Measurements from ENCODE around the gene DENND5A. TPM values are rescaled to one million over a fixed set of nuclear protein-coding genes. Genes with fewer than 3 reads are reported as not detected.

The DENND5A gene
- total RNA-seq, 4 donors from 2014 or later: 107 to 132 (median 111) TPM

GRCh38 chr11:9207229-9207628, 57.9 kb downstream of the DENND5A start:
- no peak for TF ChIP-seq CTCF (IDR thresholded peaks at IDR 0.05; ENCODE audit: low read depth)

- no peak for TF ChIP-seq CTCF (IDR thresholded peaks at IDR 0.05; ENCODE audit: low read depth)
Measured at GRCh38 chr11:9206496-9206895, 58.7 kb downstream of the DENND5A start.

GRCh38 chr11:9203691-9204311, 61.3 kb downstream of the DENND5A start:
- TF ChIP-seq CTCF (IDR thresholded peaks at IDR 0.05; ENCODE audit: low read depth): no peak

GRCh38 chr11:9201372-9202162, 63.6 kb downstream of the DENND5A start:
- TF ChIP-seq CTCF (IDR thresholded peaks at IDR 0.05; ENCODE audit: low read depth): no peak

GRCh38 chr11:9200471-9200870, 64.7 kb downstream of the DENND5A start:
- no peak for TF ChIP-seq CTCF (IDR thresholded peaks at IDR 0.05; ENCODE audit: low read depth)

GRCh38 chr11:9193316-9193715, 71.8 kb downstream of the DENND5A start:
- no peak for TF ChIP-seq CTCF (IDR thresholded peaks at IDR 0.05; ENCODE audit: low read depth)

GRCh38 chr11:9192561-9192960, 72.6 kb downstream of the DENND5A start:
- no peak for TF ChIP-seq CTCF (IDR thresholded peaks at IDR 0.05; ENCODE audit: low read depth)

Measured in subcutaneous adipose tissue (tissue), 4 donors.